NOMO-1 (cell line): ENCODE results near the gene SYCP2.
A peak's percentile ranks its signal among the peaks of the same experiment; 100 is the strongest.

Experiments used
- DNase-seq, 2 experiments: peaks; one replicate each; lab custom pipeline; 2025; ENCODE audit not compliant: unreplicated experiment in 2 of 2; lab: John Stamatoyannopoulos, UW

The SYCP2 gene

GRCh38 chr20:59944726-59945125, 11.3 kb upstream of the SYCP2 start:
- DNase-seq, result no peak

GRCh38 chr20:59942245-59942644, 8.8 kb upstream of the SYCP2 start:
- DNase-seq, result no peak

- no peak for DNase-seq
These were observed 7.5 kb upstream of the SYCP2 start for GRCh38 chr20:59940956-59941294.

- peak; percentile 87 to 94 for DNase-seq
These were observed 6.9 kb upstream of the SYCP2 start, which contains the start of the genes FAM217B and PPP1R3D for GRCh38 chr20:59940129-59940955. Gene FAM217B (plus strand): TSS chr20:59940389. CDS start chr20:59943944, 3,555 bp downstream. Gene PPP1R3D (minus strand): TSS chr20:59940305. CDS start chr20:59939931, 374 bp downstream.

GRCh38 chr20:59939879-59940128, 6.4 kb upstream of the SYCP2 start:
- DNase-seq, result peak in 1 of 2 experiments; percentile 47

- DNase-seq, result no peak
These were observed 5.8 kb upstream of the SYCP2 start for GRCh38 chr20:59939052-59939878.

GRCh38 chr20:59938696-59939051, 5.2 kb upstream of the SYCP2 start:
- DNase-seq, result no peak

- DNase-seq, result no peak
These were observed 4.8 kb upstream of the SYCP2 start for GRCh38 chr20:59938221-59938620.

- DNase-seq, result peak in 1 of 2 experiments; percentile 55
These were observed 3.7 kb upstream of the SYCP2 start for GRCh38 chr20:59937150-59937549.

GRCh38 chr20:59936409-59936808, 3.0 kb upstream of the SYCP2 start:
- no peak for DNase-seq

- no peak for DNase-seq
These were observed 2.2 kb upstream of the SYCP2 start for GRCh38 chr20:59935457-59936185.

GRCh38 chr20:59933849-59934585, 580 bp upstream of the SYCP2 start:
- DNase-seq, result peak; percentile 21 to 45

- DNase-seq, result no peak
These were observed 681 bp downstream of the SYCP2 start for GRCh38 chr20:59932616-59933295.

GRCh38 chr20:59931511-59932312, 1.7 kb downstream of the SYCP2 start:
- no peak for DNase-seq

- no peak for DNase-seq
These were observed 7.5 kb downstream of the SYCP2 start for GRCh38 chr20:59925899-59926298.

- DNase-seq, result no peak
These were observed 8.1 kb downstream of the SYCP2 start for GRCh38 chr20:59925359-59925758.

- no peak for DNase-seq
These were observed 9.9 kb downstream of the SYCP2 start for GRCh38 chr20:59923514-59923913.

GRCh38 chr20:59920944-59921343, 12.5 kb downstream of the SYCP2 start:
- no peak for DNase-seq

- DNase-seq, result no peak
These were observed 20.8 kb downstream of the SYCP2 start for GRCh38 chr20:59912609-59913008.
